GM11168 (cell line): Measurements from ENCODE around the gene MGAT4B.

ENCODE experiments used
- in situ Hi-C: fragments of 300-500 bp; cut with MboI; formaldehyde crosslinking; loops from one replicate; pipeline ENCODE4 v1.12.0; 2022; ENCODE audit warnings: low sequenced_read_pairs; ENCODE audit not compliant: unreplicated experiment

MGAT4B gene

DNA sequence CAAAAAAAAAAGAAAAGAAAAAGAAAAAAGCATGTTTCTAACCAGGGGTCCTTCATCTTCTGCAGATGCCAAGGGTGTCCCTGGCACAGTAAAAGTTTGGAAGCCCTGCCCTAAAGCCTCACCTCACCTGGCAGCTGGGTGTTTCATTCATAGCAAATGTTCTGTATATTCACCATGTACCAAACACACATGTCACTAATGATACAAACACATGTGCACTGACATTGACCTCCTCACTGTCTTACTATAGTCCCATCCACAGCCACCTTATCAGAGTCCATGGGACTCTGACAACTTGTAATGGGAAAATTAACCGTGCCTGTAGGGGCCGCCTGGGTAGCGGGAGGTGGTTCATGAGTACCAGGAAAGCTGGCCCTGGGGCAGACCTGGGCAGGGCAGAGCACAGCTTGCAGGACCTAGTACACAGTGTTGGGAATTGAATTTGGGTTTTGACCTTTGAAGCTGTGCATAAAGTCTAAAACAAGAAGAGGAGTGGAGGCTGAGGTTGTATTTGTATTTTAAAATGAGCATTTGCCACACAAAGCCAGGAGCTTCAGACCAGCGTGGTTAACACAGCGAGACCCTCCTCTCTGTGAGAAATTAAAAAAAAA lies 6.4 kb upstream of the MGAT4B start:
- in situ Hi-C loops = no loop called here

DNA sequence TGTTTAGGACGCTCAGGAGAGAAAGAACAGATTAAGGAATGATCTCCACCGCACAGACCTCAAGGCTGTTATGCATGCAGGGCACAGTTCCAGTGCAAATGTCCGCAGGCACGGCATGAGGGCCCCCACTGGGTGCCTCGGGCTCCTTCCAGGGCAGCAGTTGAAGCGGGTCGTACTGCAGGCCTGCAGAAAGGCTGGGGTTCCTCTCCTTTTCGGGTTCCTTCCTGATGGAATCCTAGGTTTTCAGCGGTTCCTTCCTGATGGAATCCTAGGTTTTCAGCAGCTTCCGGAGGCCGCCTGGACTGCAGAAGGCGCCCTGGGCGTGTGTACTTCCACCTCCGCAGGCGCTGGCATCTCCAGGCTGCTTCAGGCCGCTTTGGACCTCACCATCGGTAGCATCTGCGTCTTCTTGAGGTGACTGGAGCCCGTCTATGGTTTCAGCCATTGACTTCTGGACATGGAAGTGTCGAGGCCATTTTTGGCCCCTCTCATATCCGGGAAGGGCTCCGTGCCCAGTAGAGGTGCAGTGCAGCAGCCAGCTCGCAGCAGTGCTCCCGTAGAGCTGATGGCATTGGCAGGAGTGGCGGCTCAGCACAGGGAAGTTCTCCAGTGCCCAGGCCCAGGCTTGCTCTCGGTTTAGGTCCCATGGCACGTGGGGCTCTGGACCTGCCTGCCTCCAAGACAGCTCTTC lies 5.6 kb upstream of the MGAT4B start:
- in situ Hi-C loops = no loop called here

DNA sequence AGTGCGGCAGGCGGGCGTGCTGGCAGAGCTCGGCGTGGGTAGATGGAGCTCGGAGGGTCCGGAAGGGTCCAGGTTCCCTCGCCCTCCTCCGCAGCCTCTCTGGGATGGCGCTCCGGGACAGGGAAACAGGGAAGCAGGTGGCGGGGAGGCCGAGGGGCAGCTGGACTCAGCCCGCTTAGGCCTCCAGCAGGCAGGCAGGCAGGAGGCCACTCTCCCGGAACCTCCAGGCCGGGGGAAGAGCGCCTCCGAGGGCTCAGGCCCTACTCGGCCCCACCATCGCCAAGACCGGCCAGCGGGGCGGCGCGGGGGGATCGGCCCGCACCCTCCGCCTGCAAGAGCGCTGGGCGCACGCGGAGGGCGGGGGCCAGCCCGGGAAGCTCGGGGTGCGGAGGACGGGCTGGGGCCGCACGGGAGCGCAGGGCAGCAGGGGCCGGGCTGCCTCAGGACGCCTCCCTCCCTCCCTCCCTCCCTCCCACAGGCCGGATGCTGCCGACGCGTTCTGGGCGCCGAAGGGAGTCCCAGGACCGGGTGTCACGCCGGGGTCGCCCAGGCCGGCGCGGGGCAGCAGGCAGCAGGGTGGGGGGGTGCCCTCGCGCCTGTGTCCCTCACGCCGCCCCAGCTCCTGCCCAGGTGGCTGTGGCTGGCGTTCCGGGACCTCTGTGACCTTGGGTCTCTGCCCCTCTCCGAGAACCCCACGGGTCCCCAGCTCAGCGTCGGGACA lies 977 bp downstream of the MGAT4B start:
- in situ Hi-C loops = no loop called here

DNA sequence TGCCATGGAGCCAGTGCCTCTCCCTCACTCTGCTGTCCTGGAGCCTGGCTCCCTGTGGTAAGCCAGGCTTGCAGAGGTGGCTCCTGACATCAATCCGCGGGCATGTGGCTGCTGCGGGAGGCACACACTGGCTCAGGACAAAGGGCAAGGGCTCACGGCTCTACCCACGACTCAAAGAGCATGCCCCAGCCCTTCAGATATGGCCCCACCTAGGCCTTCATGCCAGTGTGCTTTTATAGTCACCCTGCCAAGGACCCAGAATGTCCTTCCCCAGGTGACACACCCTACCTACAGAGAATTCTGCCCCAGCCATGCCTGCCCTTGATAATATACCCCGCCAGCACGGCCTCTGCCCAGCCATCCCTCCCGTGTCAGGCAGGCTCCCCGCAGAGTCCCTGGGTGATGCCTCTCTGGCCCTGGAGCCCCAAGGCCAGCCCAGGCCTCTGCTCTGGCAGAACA lies 1.6 kb downstream of the MGAT4B start:
- in situ Hi-C loops = no loop called here

DNA sequence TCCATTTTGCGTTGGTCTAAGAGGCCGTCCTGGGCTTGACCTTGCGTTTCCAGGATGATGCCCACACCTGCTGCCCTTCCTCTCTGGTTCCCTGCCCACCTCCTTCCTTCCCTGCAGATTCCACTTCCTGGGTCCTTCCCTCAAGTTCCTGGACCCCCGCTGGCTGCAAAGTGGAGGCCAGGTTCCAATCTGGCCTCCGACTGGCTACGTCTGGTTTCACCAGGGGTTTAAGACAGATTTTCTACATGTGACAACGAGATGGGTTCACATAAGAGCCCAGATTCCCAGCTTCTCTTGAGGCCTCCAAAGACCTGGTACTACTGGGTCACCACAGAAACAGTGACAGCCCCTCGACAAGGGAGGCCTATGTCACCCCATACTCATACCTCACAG lies 2.1 kb downstream of the MGAT4B start:
- in situ Hi-C loops = no loop called here

DNA sequence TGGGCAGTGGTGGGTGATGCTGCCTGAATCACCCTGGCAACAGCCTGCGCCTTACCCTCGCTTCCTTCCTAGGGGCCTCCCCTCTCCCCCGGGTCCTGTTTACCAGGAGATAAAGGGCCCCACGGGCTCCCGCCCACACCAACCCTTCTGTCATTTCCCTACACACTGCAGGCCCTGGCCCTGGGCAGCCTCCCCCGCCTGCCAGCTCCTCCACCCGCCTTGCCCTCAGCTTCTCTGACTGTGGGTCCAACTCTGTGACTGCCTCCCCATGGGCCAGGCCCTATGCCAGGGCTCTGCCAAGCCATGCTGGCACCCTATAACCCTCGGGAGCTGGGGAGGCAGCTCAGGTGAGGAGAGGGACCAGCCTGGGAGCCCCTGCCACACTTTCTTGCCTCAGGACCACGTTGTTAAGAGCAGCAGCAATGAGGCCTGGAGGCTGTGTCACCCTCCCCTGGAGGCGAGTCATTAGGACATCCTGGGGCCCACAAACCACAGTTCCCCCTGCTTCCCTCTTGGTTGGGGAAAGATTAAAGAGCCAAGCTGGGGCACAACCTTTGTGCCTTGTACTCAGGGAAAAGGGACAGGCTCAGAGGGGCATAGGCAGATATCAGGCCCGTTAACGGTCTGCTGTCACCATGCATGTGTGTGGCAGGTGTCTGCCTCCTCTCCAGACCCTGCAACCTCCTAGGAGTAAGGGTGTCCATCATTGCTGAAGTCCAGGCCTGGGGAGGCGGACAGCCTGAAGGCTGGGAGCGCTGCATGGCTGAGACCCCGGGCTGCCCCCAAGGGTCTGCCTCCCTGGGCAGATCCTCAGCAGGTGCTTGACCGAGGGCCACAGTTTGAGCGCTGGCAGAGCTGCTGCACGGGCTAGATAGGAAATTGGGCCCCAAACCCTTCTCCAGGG lies 2.8 kb downstream of the MGAT4B start:
- in situ Hi-C loops = no loop called here

DNA sequence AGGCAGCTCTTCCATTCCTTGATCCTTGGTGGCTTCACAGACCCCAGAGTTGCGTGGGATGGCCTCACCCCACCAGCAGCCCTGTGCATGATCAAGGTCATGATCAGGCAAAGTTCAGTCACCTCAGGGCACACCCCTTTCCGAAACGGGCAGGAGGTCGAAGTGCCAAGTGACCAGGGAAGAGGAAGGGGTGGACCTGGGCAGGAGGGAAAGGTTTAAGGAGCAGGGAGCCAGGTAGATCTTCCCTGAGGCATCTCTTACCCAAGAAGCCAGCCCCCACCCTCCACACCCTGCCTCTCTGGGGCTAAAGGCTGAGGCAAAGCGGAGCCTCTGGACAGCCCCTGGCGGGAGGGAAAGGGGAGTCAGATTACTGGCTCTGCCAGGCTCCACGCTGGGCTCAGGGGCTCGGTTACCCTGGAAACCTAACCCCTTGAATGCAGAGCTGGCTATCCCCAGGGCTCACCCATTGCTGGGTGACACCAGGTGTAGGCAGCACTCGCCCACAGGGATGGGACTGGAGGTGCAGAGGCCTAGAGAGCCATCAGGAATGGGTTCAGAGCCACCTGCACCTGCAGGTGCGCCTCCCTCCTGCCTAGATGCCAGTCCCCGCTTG lies 3.6 kb downstream of the MGAT4B start:
- in situ Hi-C loops = no loop called here

DNA sequence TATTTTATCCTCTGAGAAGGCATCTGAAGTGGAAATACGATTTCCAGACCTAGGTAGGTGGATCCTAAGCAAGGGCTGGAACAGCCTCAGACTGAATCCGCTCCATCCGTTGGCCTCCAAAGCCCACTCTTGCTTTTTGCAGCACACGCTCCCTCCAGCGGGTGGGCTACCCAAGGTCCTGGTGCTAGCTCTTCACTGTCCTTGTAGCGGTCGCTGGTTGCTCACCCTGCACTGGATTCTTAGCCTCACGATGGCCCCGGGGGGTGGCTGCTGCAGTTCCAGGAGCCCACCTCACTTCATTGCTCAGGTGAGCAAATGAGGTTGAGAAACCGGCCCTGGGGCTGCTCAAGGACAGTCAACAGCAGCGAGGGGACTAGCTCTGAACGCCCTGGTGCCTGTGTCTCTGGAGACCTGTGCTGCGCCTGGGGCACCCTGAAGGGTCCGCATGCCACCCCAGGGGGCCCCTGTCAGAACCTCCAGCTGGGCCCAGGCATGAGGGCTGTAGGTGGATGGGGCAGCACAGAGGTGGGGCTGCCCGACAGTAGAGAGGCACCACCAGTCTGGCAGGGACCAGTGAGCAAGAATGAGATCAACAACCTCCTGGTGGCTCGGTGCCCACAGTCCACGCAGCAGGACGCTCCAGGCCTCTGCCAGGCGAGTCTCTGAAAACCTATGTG lies 4.3 kb downstream of the MGAT4B start:
- in situ Hi-C loops = no loop called here

DNA sequence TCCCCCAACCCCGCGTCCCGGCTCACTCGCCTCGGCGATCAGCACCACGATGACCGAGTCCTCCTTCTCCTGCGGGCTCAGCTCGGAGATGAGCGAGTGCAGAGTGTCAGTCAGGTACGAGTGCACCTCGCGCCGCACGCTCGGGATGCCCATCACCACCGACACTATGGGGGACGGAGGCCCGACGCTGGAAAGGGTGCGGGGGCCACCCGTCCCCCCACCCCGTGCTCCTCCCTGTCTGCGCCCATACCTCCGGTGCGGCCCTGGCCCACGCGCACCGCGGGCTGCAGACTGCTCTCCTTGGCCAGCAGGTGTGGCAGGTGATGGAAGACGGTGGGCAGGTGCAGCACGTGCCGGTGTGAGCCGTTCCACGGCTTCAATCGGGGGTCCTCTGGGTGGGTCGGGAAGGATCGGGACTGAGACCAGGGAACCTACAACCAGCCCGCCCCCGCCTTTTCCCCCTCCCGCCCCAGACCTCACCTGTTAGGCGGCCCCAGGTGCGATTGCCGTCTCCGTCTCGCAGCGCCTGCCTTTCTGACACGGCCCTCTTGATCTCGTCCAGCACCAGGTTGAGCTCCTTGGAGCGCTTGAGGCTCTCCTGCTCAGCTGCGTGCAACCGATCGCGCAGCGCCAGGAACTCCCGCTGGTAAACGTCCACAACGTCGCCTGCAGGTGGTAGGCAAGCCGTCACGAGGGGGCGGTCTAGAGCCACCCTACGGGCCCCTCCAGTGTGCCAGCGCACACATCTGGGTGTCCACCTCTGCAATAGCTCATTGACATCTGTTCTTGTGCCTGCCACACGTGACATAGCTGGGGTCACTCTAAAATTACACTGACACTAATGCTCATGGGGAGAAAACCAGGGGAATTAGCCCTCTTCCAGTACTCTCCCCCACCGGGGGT lies 5.1 kb downstream of the MGAT4B start:
- in situ Hi-C loops = no loop called here

DNA sequence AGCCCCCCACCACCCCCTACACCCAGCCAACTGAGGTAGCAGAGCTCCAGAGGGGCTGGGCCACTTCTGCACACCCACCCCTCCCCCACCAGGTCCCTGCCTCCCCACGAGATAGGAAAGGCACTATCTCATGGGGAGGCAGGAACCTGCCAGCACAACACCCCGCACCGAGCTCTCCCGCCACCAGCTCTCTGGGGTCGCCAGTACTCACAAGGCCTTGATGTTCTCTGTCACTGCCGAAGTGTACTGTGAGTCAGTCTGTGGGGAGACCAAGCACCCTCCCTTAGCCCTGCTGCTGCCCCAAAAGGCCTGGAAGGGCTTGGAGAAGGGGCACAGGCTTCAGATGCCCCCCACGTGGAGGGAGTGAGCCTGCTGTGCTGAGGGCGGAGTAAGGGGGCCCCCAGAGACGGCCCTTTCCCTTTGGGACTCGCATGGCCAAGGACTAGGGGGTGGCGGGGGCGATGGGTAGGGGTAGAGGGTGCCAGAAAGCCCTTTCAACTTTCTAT lies 5.9 kb downstream of the MGAT4B start:
- in situ Hi-C loops = no loop called here

DNA sequence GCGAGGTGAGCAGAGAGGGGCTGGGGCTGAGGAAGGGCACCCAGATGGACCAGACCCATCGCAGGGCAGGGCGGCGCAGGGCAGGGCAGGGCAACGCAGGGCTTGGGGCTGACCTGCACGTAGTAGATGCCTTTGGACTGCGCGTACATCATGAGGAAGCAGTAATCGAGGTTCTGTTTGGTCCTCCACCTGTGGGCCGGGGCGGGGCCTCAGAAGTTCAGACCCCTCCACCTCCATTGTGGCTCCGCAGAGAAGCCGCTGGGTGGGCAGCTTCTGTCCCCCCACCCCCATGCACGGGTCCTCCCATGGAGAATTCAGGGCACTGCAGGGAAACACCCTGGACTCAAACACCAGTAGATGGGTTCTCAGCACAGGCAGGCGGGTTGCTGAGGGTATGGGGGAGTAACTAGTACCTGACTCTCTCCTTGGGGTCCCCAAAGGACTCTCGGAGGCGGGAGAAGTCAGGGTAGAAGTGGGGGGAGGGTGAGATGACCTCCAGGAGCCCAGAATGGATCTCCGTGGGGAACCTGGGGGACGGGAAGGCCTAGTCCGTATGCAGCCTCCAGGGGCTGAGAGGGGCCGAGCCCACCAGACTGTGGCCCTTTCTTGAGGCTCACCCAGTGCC lies 6.5 kb downstream of the MGAT4B start:
- in situ Hi-C loops = no loop called here

DNA sequence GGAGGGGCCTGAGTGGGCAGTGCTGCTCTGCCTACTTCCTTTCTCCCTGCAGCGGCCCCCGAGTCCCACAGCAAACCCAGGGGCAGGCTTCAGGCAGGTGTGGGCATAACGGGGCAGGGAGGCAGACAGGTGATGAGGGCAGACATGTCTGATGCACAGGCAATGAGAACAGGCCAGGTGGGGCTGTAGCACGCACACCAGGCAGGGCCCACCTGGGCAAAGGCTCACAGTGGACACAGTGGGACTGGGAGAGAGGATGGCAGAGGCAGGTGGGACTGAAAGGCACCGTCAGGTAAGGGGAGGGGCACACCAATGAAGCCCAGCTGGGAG lies 7.1 kb downstream of the MGAT4B start:
- in situ Hi-C loops = loop anchor here (10.0 kb wide), 1 partner anchor 105 kb away; the partner anchor contains the start of gene TBC1D9B

DNA sequence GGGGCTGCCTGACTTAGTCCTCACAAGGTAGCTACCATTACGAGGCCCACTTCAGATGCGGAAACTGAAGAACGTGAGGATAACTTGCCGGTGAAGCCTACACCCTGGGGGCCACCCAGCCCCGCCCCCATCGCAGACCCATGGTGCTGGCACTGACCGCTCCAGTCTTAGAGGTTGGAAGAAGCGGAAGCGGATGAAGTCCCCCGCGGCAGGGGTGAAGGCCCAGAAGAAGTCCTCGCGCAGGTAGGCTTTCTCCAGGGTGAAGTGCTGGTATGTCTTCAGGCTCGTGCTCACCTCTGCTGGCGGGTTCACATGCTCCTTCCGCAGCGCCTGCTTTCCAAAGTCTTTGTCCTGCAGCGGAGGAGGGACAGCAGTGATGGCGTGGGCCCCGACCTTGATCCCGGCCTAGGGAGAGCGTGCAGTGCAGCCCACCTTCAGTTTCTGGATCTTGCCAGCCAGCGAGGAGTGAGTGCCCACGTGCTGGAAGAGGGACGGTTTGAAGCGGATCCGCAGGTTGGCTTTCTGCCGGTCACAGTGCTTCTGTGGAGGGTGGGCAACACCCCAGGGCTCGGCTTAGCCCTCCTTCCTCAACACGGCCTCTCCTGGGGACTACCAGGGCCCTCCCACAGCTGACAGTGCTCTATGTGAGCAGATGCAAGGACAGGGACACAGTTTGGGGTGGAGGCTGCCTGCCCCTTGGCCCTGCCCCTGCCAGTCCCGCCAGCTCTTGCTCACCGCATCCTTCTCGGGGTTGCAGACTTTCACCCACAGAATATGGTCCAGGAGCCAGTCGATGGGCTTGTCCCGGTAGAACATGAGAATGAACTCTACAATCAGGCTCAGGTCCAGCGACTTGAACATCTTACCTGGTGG lies 7.7 kb downstream of the MGAT4B start:
- in situ Hi-C loops = loop anchor here (10.0 kb wide), 1 partner anchor 106 kb away; the partner anchor contains the start of gene TBC1D9B

DNA sequence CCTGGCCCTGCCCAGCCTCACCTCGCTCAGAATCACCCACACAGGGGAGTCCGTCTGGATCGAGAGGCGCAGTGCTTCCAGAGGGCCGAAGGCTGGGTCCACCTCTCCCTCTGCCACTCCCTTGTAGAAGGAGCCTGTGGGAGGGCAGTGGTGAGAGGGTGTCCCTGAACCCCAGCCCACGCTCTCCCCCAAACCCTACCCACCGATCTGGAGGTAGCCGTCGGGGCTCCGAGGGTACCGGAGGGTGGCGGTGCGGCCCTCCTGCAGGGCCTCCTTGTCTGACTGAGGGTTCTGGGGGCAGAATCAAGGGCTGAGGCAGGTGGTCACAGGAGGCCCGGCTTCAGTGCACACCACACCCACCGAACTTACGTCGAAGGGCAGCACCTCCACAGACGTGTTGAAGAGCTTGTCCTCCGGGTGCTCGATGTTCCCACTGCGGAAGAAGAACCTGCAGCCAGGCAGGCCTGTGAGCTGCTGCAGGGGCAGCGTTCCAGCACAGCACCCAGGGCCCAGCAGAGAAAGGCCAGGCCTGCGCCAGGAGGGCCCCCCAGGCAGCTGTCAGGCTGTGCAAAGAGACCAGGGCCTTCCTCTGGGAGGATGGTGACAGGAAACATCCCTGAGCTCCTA lies 8.4 kb downstream of the MGAT4B start:
- in situ Hi-C loops = loop anchor here (10.0 kb wide), 1 partner anchor 107 kb away; the partner anchor contains the start of gene TBC1D9B

DNA sequence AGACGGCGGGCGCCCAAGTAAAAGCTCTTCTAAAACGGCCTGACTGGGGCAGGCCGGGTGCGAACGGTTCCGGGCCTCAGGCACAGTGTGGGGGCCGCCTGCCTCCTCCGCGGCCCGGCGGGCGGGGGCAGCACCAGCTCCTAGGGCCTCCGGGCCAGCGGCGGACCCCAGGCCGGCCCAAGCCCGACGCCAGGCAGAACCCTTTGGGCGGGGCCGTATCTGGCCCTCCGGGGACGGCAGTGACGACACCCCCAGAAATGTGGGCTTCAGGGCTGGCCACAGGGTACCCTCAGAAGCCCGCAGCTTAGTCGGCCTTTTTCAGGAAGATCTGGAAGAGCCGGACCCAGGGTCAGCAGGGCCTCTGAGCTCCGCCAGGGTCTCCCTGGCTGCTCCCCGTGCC lies 8.9 kb downstream of the MGAT4B start:
- in situ Hi-C loops = loop anchor here (10.0 kb wide), 1 partner anchor 107 kb away; the partner anchor contains the start of gene TBC1D9B

DNA sequence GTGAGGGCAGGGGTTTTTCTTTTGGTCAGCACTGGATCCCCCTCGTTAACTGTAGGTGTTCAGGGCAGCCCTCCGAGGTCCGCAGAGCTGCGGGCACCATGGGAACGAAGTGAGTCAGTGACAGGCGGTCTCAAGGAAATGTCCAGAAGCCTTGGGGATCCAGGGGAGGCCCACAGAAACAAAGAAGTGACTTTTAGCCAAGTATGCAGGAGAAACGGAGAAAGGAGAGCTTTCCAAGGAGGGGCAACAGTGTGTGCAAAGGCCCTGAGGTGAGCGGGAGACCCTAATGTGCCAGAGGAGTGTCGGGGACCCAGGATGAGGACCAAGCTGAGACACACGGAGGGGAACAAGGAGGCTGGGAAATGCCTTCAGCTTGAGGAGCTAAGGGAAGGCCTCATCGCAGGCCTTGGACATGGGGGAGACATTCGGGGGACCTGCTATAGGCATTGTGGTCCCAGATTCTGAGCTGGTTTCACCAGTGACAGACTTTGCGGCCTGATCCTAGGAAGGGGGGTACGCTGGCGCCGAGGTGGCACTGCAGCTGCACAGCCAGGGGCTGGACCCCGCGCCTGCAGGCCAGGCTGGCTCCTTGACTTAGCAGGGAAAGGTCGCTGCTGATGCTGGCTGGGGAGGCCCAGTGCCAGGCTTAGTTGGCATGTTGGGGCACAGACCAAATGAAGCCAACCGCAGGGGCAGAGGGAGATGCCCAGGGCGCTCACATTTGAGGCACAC lies 9.6 kb downstream of the MGAT4B start:
- in situ Hi-C loops = loop anchor here (10.0 kb wide), 1 partner anchor 108 kb away; the partner anchor contains the start of gene TBC1D9B
